H9 (cell line): Measurements from ENCODE around the gene XRRA1. TPM values are rescaled to one million over a fixed set of nuclear protein-coding genes. Genes with fewer than 3 reads are reported as not detected.

Experiments used
- DNase-seq: peaks from one replicate; pipeline ENCODE4 v3.0.0-alpha.2; 2017
- H2AFZ ChIP-seq: one replicate; pipeline ENCODE4 v1.6.1; 2013; ENCODE audit warnings: mild to moderate bottlenecking, low read length, control low read depth, moderate library complexity
- H2AK5ac ChIP-seq: 2 replicates; pipeline ENCODE4 v1.6.1; 2013; ENCODE audit warnings: low read length, control low read depth, mixed read lengths; ENCODE audit not compliant: insufficient read length
- H2BK120ac ChIP-seq: one replicate; pipeline ENCODE4 v1.6.1; 2013; ENCODE audit warnings: low read depth, mild to moderate bottlenecking, low read length, control low read depth, inconsistent platforms; ENCODE audit not compliant: poor library complexity, severe bottlenecking
- H2BK12ac ChIP-seq: 2 replicates; pipeline ENCODE4 v1.6.1; 2013; ENCODE audit warnings: low read length, control low read depth, mixed read lengths, low read depth; ENCODE audit not compliant: insufficient read length
- H2BK15ac ChIP-seq: 2 replicates; pipeline ENCODE4 v1.6.1; 2013; ENCODE audit warnings: low read depth, low read length, control low read depth
- H2BK20ac ChIP-seq: one replicate; pipeline ENCODE4 v1.6.1; 2013; ENCODE audit warnings: low read depth, mild to moderate bottlenecking, low read length, control low read depth, inconsistent platforms; ENCODE audit not compliant: poor library complexity, severe bottlenecking
- H2BK5ac ChIP-seq: 2 replicates; pipeline ENCODE4 v1.6.1; 2013; ENCODE audit warnings: low read length, control low read depth, mixed read lengths; ENCODE audit not compliant: insufficient read length
- H3K14ac ChIP-seq: 2 replicates; pipeline ENCODE4 v1.6.1; 2013; ENCODE audit warnings: low read length, control low read depth; ENCODE audit not compliant: insufficient read depth
- H3K18ac ChIP-seq: 2 replicates; pipeline ENCODE4 v1.6.1; 2013; ENCODE audit warnings: low read depth, mild to moderate bottlenecking, mixed read lengths, low read length, control low read depth; ENCODE audit not compliant: insufficient read length
- H3K23ac ChIP-seq: 2 replicates; pipeline ENCODE4 v1.6.1; 2013; ENCODE audit warnings: low read length, control low read depth, mixed read lengths, low read depth; ENCODE audit not compliant: insufficient read length
- H3K23me2 ChIP-seq: 2 replicates; pipeline ENCODE4 v1.6.1; 2013; ENCODE audit warnings: low read depth, mild to moderate bottlenecking, mixed read lengths, low read length, control low read depth; ENCODE audit not compliant: insufficient read length, poor library complexity, severe bottlenecking
- H3K27ac ChIP-seq: 2 replicates; pipeline ENCODE4 v1.5.1; 2013; ENCODE audit warnings: low read length, control low read depth, mixed read lengths, low read depth; ENCODE audit not compliant: insufficient read length
- H3K27me3 ChIP-seq: 2 replicates; pipeline ENCODE4 v1.6.1; 2013; ENCODE audit warnings: low read length, control low read depth, inconsistent platforms; ENCODE audit not compliant: insufficient read depth
- H3K4ac ChIP-seq: 2 replicates; pipeline ENCODE4 v1.6.1; 2013; ENCODE audit warnings: low read depth, mild to moderate bottlenecking, control low read depth, inconsistent platforms, low read length, moderate library complexity
- H3K4me1 ChIP-seq: 2 replicates; pipeline ENCODE4 v1.6.1; 2013; ENCODE audit warnings: low read length, control low read depth, inconsistent platforms; ENCODE audit not compliant: insufficient read depth
- H3K4me2 ChIP-seq: 2 replicates; pipeline ENCODE4 v1.6.1; 2013; ENCODE audit warnings: low read length, control low read depth, mixed read lengths; ENCODE audit not compliant: insufficient read length, insufficient read depth
- H3K56ac ChIP-seq: 2 replicates; pipeline ENCODE4 v1.6.1; 2013; ENCODE audit warnings: low read depth, mild to moderate bottlenecking, mixed read lengths, low read length, control low read depth; ENCODE audit not compliant: insufficient read length
- H3K79me1 ChIP-seq: 2 replicates; pipeline ENCODE4 v1.6.1; 2013; ENCODE audit warnings: low read depth, mild to moderate bottlenecking, moderate library complexity, low read length, control low read depth, inconsistent platforms; ENCODE audit not compliant: insufficient read depth, poor library complexity, severe bottlenecking
- H3K79me2 ChIP-seq: 2 replicates; pipeline ENCODE4 v1.6.1; 2013; ENCODE audit warnings: low read length, control low read depth, inconsistent platforms; ENCODE audit not compliant: insufficient read depth
- H3K9ac ChIP-seq: 2 replicates; pipeline ENCODE4 v1.6.1; 2013; ENCODE audit warnings: low read length, control low read depth, mixed read lengths; ENCODE audit not compliant: insufficient read length; ENCODE audit errors: extremely low read depth
- H3K9me3 ChIP-seq: one replicate; pipeline ENCODE4 v1.6.1; 2013; ENCODE audit warnings: low read depth, low read length, inconsistent platforms; ENCODE audit not compliant: control insufficient read depth
- H3T11ph ChIP-seq: one replicate; pipeline ENCODE4 v1.6.1; 2013; ENCODE audit warnings: mild to moderate bottlenecking, low read length, control low read depth, inconsistent platforms
- H4K20me1 ChIP-seq: one replicate; pipeline ENCODE4 v1.6.1; 2013; ENCODE audit not compliant: control insufficient read depth, insufficient read length, insufficient read depth
- H4K5ac ChIP-seq: 2 replicates; pipeline ENCODE4 v1.6.1; 2013; ENCODE audit warnings: low read depth, mild to moderate bottlenecking, mixed read lengths, low read length, control low read depth; ENCODE audit not compliant: insufficient read length
- H4K8ac ChIP-seq: replicated peaks from 2 replicates; pipeline ENCODE4 v1.6.1; 2013; ENCODE audit warnings: low read length, control low read depth, mixed read lengths, low read depth; ENCODE audit not compliant: insufficient read length
- H4K91ac ChIP-seq: 2 replicates; pipeline ENCODE4 v1.6.1; 2013; ENCODE audit warnings: low read depth, mild to moderate bottlenecking, moderate library complexity, mixed read lengths, low read length, control low read depth; ENCODE audit not compliant: insufficient read length
- H3K27ac Mint-ChIP-seq, 3 experiments: 2 replicates in 2 of 3; 3 replicates in 1 of 3; pipeline ENCODE4 v1.8.0; 2020 to 2021; ENCODE audit warnings: mixed read lengths in 3 of 3, mild to moderate bottlenecking in 1 of 3, moderate library complexity in 1 of 3
- H3K27me3 Mint-ChIP-seq: 2 replicates; pipeline ENCODE4 v1.8.0; 2021; ENCODE audit warnings: low read depth, mild to moderate bottlenecking, moderate library complexity, mixed read lengths
- H3K36me3 Mint-ChIP-seq, 3 experiments: 2 replicates in 2 of 3; 3 replicates in 1 of 3; pipeline ENCODE4 v1.8.0; 2020 to 2021; ENCODE audit warnings: low read depth in 3 of 3, mixed read lengths in 3 of 3; ENCODE audit not compliant: insufficient read depth in 1 of 3
- H3K4me1 Mint-ChIP-seq, 2 experiments: 2 replicates each; pipeline ENCODE4 v1.8.0; 2020; ENCODE audit warnings: mixed read lengths in 2 of 2
- H3K4me3 Mint-ChIP-seq, 2 experiments: 2 replicates in 1 of 2; 3 replicates in 1 of 2; pipeline ENCODE4 v1.8.0; 2020 to 2021; ENCODE audit warnings: mild to moderate bottlenecking in 2 of 2, mixed read lengths in 2 of 2, moderate library complexity in 1 of 2
- H3K9me3 Mint-ChIP-seq, 2 experiments: 2 replicates in 1 of 2; 3 replicates in 1 of 2; pipeline ENCODE4 v1.8.0; 2020; ENCODE audit warnings: mild to moderate bottlenecking in 2 of 2, mixed read lengths in 2 of 2, moderate library complexity in 1 of 2
- CTCF ChIP-seq: fragments of 200-600 bp; sonication (generic); conservative IDR thresholded peaks from 3 replicates; pipeline ENCODE4 v1.8.0; 2021; ENCODE audit warnings: antibody characterized with exemption, mild to moderate bottlenecking
- WGBS: extraction: QIAGEN DNeasy Blood & Tissue Kit; methylation state at CpG from one replicate; pipeline ENCODE4 v1.1.7; 2013; ENCODE audit warnings: missing lambda C conversion rate, low lambda C conversion rate, mixed read lengths; ENCODE audit not compliant: insufficient read length; ENCODE audit errors: extremely low coverage; 5-methylcytosine and 5-hydroxymethylcytosine counted together
- total RNA-seq: library from RNA; stranded (reverse); gene quantifications from 2 replicates; pipeline ENCODE4 v1.2.1, GENCODE V29; 2021

XRRA1 gene
- total RNA-seq, 1 experiment from 2014 or later = 4.5 TPM

- no peak overlapping the region for H3K18ac ChIP-seq
- no peak overlapping the region for H3K4me3 Mint-ChIP-seq
- H3K9me3 ChIP-seq = no peaks in the 10 kb centered on the region
- no peak overlapping the region for H2BK15ac ChIP-seq
- no peak overlapping the region for H4K5ac ChIP-seq
- H3K4me2 ChIP-seq = no peak overlapping the region
- no peak overlapping the region for H2BK120ac ChIP-seq
- peaks cover 16 to 44% (median 31%) of the 10 kb centered on the region in 3 experiments for H3K36me3 Mint-ChIP-seq
- no peak overlapping the region; the same call in 1 of the 2 replicates for H3K14ac ChIP-seq
- H3T11ph ChIP-seq = no peak overlapping the region
- H2BK12ac ChIP-seq = no peak overlapping the region
- H2BK5ac ChIP-seq = no peak overlapping the region
- H3K27ac Mint-ChIP-seq = no peak overlapping the region
- no peaks in the 10 kb centered on the region for H3K27me3 ChIP-seq
- no peak overlapping the region for H3K4ac ChIP-seq
- H3K9ac ChIP-seq = no peak overlapping the region
- WGBS = no CpG with 5 or more reads among the region's 9 CpGs
- no peak for TF ChIP-seq CTCF
- no peak overlapping the region for H3K23ac ChIP-seq
- no peaks in the 10 kb centered on the region for H4K20me1 ChIP-seq
- H3K79me1 ChIP-seq = no peaks in the 10 kb centered on the region
- no peak overlapping the region for H4K8ac ChIP-seq
- H4K91ac ChIP-seq = no peak overlapping the region
- no peak overlapping the region for H2AK5ac ChIP-seq
- H3K27me3 Mint-ChIP-seq = no peaks in the 10 kb centered on the region
- H2AFZ ChIP-seq = no peak overlapping the region
- no peaks in the 10 kb centered on the region for H3K23me2 ChIP-seq
- no peaks in the 10 kb centered on the region for H3K9me3 Mint-ChIP-seq
- no peaks in the 10 kb centered on the region for H3K4me1 ChIP-seq
- no peak overlapping the region for H3K56ac ChIP-seq
- no peaks in the 10 kb centered on the region for H3K79me2 ChIP-seq
- H3K4me1 Mint-ChIP-seq = peaks cover 3% of the 10 kb centered on the region in 2 experiments; a peak in 2 of 4 replicates
- DNase-seq = no peak
- H2BK20ac ChIP-seq = no peak overlapping the region
- H3K27ac ChIP-seq = no peak overlapping the region
These were observed 157.4 kb downstream of the XRRA1 start for GRCh38 chr11:74791333-74792100.

Other genes with a start within 250 kb of the XRRA1 start
- 0.33 and 0.39 TPM in 2 replicates for gene CHRDL2, start 217.7 kb downstream of the XRRA1 start, total RNA-seq
- 13.0 TPM in 2 replicates for gene RNF169, start 200.2 kb downstream of the XRRA1 start, total RNA-seq
- gene SPCS2, start 175 bp upstream of the XRRA1 start, total RNA-seq = 138 and 144 TPM in 2 replicates
- gene NEU3, start 39.8 kb upstream of the XRRA1 start, total RNA-seq = 15.9 and 16.2 TPM in 2 replicates
- gene OR2AT4, start 147.8 kb upstream of the XRRA1 start, total RNA-seq = not detected in 2 replicates
- gene SLCO2B1, start 202.0 kb upstream of the XRRA1 start, total RNA-seq = not detected in 2 replicates